OCI-LY1 (cell line): ENCODE data around the gene GPRC5C.

Source experiments
- EZH2 ChIP-seq: fragments of 200-600 bp; sonication (generic), shearing (Covaris generic); IDR thresholded peaks from 2 replicates; pipeline ENCODE4 v1.8.0; 2017; ENCODE audit warnings: borderline replicate concordance, mixed run types, mild to moderate bottlenecking, antibody characterized with exemption, low read length, moderate library complexity, mixed read lengths
- TF ChIP-seq, protein P1 (sequence below): fragments of 200-600 bp; sonication (generic), shearing (Covaris generic); IDR thresholded peaks from 2 replicates; pipeline ENCODE4 v1.5.1; 2017; ENCODE audit warnings: mild to moderate bottlenecking, antibody characterized with exemption, low read length, moderate library complexity, mixed read lengths

DNA sequence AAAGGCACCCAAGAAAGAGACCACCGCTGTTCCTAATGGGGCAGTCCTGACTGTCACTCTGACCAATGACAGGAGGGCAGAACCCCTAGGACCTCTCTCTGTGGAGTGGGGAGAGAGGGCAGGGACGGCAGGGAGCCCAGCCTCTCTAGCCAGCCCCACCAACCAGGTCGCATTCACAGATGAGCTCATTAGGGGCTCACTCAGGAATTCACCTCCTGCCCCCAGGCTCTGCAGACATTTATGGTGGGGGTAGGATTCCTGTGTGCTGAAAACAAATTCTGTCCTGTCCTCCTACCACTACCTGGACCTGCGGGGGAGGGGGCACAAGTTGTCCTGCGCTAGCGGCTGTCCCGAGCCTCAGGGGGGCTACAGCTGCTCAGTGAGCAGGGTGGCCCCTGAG is 27.7 kb upstream of the GPRC5C start:
- TF ChIP-seq, protein P1, sequence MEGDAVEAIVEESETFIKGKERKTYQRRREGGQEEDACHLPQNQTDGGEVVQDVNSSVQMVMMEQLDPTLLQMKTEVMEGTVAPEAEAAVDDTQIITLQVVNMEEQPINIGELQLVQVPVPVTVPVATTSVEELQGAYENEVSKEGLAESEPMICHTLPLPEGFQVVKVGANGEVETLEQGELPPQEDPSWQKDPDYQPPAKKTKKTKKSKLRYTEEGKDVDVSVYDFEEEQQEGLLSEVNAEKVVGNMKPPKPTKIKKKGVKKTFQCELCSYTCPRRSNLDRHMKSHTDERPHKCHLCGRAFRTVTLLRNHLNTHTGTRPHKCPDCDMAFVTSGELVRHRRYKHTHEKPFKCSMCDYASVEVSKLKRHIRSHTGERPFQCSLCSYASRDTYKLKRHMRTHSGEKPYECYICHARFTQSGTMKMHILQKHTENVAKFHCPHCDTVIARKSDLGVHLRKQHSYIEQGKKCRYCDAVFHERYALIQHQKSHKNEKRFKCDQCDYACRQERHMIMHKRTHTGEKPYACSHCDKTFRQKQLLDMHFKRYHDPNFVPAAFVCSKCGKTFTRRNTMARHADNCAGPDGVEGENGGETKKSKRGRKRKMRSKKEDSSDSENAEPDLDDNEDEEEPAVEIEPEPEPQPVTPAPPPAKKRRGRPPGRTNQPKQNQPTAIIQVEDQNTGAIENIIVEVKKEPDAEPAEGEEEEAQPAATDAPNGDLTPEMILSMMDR, result no peak
- no peak for TF ChIP-seq EZH2
